Measurements from ENCODE around the gene SYCE3. TPM values are rescaled to one million over a fixed set of nuclear protein-coding genes. Genes with fewer than 3 reads are reported as not detected.

The SYCE3 gene
- total and polyA plus RNA-seq, 9 of the 15 experiments (the other 6 are each of a cell fraction or from before 2014, with no cell fraction given) = 0.56 TPM; not detected in 8

DNA sequence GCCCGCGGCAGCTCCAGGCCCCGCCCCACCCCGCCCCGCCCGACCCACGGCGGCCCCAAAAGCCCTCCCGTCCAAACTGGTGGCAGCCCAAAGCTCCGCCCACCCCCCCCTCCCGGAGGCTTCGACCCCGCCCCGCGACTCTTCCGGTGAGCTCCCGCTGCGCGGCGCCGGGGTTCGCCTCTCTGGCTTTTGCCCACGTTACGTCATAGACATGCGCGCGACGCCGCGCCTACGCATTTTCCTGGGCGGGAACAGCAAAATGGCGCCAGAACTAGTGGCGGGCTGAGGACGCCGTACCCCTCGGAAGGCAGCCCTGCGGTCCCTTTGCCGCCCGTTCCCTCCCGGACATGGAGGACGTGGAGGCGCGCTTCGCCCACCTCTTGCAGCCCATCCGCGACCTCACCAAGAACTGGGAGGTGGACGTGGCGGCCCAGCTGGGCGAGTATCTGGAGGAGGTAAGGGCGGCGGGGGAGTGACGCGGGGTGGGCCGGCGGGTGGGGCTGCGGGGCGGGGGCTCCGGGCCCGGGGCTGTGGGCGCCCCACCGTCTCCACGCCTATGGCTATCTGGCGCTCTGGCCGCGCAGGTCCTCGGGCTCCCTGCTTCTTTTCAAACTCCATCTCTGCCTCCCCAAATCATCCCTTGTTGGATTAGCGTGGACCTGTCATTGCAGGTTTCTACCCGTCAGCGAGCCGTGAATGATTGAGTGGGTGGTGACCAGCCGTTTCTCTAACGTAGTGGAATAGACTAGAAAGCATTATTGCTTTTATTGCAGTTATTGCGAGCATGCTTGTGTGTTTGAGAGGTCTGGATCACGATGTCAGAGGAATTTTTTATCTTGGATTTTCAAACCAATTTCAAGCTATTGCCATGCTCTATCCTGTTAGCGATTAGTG, 54.5 kb downstream of the SYCE3 start, which contains the start of gene NCAPH2 (continued):
- TF ChIP-seq, protein P1, sequence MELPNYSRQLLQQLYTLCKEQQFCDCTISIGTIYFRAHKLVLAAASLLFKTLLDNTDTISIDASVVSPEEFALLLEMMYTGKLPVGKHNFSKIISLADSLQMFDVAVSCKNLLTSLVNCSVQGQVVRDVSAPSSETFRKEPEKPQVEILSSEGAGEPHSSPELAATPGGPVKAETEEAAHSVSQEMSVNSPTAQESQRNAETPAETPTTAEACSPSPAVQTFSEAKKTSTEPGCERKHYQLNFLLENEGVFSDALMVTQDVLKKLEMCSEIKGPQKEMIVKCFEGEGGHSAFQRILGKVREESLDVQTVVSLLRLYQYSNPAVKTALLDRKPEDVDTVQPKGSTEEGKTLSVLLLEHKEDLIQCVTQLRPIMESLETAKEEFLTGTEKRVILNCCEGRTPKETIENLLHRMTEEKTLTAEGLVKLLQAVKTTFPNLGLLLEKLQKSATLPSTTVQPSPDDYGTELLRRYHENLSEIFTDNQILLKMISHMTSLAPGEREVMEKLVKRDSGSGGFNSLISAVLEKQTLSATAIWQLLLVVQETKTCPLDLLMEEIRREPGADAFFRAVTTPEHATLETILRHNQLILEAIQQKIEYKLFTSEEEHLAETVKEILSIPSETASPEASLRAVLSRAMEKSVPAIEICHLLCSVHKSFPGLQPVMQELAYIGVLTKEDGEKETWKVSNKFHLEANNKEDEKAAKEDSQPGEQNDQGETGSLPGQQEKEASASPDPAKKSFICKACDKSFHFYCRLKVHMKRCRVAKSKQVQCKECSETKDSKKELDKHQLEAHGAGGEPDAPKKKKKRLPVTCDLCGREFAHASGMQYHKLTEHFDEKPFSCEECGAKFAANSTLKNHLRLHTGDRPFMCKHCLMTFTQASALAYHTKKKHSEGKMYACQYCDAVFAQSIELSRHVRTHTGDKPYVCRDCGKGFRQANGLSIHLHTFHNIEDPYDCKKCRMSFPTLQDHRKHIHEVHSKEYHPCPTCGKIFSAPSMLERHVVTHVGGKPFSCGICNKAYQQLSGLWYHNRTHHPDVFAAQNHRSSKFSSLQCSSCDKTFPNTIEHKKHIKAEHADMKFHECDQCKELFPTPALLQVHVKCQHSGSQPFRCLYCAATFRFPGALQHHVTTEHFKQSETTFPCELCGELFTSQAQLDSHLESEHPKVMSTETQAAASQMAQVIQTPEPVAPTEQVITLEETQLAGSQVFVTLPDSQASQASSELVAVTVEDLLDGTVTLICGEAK (IDR thresholded peaks at IDR 0.05) = peak; percentile 68
- TF ChIP-seq, protein P1 (CRISPR knock-in tag; IDR thresholded peaks at IDR 0.05) = no peak
- TF ChIP-seq SAFB (IDR thresholded peaks at IDR 0.05; ENCODE audit: borderline replicate concordance, low read depth, low read length) (no peak), CHD1 (IDR thresholded peaks at IDR 0.05; ENCODE audit: low read length) (no peak), SAP30 (IDR thresholded peaks at IDR 0.05; ENCODE audit: borderline replicate concordance, insufficient read depth, low read depth, low read length, poor library complexity, severe bottlenecking) (peak; percentile 55), FOXP1 (CRISPR knock-in tag; IDR thresholded peaks at IDR 0.05) (no peak), ZNF324 (CRISPR knock-in tag; IDR thresholded peaks at IDR 0.05) (no peak), LARP7 (IDR thresholded peaks at IDR 0.05) (no peak), TAL1 (IDR thresholded peaks at IDR 0.05) (no peak), BRD4 (IDR thresholded peaks at IDR 0.05) (no peak), ETS2 (tag; IDR thresholded peaks at IDR 0.05; ENCODE audit: borderline replicate concordance, poor library complexity, severe bottlenecking) (no peak), ZNF764 (CRISPR knock-in tag; IDR thresholded peaks at IDR 0.05; ENCODE audit: low read depth) (no peak), ZNF644 (tag; IDR thresholded peaks at IDR 0.05; ENCODE audit: low read depth) (no peak)
- TF ChIP-seq, protein P2, sequence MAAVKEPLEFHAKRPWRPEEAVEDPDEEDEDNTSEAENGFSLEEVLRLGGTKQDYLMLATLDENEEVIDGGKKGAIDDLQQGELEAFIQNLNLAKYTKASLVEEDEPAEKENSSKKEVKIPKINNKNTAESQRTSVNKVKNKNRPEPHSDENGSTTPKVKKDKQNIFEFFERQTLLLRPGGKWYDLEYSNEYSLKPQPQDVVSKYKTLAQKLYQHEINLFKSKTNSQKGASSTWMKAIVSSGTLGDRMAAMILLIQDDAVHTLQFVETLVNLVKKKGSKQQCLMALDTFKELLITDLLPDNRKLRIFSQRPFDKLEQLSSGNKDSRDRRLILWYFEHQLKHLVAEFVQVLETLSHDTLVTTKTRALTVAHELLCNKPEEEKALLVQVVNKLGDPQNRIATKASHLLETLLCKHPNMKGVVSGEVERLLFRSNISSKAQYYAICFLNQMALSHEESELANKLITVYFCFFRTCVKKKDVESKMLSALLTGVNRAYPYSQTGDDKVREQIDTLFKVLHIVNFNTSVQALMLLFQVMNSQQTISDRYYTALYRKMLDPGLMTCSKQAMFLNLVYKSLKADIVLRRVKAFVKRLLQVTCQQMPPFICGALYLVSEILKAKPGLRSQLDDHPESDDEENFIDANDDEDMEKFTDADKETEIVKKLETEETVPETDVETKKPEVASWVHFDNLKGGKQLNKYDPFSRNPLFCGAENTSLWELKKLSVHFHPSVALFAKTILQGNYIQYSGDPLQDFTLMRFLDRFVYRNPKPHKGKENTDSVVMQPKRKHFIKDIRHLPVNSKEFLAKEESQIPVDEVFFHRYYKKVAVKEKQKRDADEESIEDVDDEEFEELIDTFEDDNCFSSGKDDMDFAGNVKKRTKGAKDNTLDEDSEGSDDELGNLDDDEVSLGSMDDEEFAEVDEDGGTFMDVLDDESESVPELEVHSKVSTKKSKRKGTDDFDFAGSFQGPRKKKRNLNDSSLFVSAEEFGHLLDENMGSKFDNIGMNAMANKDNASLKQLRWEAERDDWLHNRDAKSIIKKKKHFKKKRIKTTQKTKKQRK (IDR thresholded peaks at IDR 0.05; ENCODE audit: borderline replicate concordance, low read depth, low read length) = no peak
- TF ChIP-seq, protein P3, sequence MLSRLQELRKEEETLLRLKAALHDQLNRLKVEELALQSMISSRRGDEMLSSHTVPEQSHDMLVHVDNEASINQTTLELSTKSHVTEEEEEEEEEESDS (CRISPR knock-in tag; IDR thresholded peaks at IDR 0.05) = no peak

All from K562 (cell line).